Fibroblast of the conjunctiva (primary cell): Measurements from ENCODE around the gene USP19.
A peak's percentile ranks its signal among the peaks of the same experiment; 100 is the strongest.

ENCODE experiments used
- DNase-seq: peaks from one replicate; pipeline ENCODE4 v3.0.0-alpha.2; 2010; ENCODE audit warnings: low read depth

Gene USP19

DNA sequence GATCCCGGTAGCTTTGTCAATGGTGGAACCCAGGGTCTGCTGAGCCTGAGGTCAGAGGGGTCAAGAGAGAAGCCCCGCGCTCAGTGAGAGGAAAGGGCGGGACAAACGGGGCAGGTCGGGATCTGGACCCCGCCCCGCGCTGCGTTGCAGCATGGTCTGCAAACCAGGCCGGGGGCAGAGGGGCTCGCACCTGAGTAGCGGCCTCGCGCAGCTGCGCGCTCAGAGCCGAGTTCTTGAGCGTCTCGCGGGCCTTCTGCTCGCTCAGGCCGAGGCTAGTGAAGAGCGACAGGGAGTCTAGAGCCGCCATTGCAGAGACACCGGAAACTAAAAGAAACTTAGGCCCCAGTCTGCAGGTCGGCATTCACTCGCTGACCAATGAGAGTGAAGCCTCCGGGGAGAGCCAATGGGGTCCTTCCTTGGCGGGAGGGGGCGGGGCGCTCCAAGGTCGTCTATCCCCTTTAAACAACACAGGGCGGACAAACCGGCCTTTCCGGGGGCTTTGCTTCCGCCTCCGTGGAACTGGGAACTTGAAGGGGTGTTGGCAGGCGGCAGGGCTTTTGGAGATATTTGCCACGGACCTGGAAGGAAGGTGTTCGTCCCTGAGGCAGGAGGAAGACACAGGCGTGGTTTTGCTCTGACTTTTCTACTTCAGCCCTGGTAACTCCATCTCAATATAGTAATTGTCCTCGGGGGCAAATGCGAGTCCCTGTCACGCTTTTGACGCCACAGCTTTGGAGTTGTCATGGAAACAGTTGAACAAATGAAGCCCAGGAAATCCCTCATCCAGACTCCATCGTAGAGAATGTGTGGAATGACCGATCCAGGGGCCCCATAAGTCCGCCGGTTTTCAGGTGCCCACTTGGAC, 16.0 kb downstream of the USP19 start, which contains the start of gene QARS1:
QARS1 (minus strand) TSS at position 331 of the 865 bp plus-strand sequence; CDS start at position 307, 24 bp downstream.
- peak; percentile 83 for DNase-seq

DNA sequence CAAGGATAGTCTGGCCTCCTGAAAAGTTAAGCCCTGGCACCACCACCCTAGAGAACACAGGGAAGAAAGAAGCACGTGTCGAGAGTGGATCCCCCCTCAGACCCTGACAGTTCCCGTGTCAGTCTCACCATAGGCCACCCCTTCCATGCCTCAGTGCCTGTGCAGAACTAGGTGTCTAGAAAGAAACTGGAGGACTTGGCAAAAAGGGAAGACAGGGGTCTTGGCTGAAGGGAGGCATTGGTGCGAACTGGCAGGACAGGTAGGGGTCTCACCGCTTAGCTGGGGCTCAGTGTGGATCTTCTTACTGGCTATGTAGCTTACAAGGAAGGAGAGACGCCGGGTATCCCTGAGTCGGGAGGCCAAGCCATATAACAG, 16.6 kb downstream of the USP19 start:
- DNase-seq, result no peak

DNA sequence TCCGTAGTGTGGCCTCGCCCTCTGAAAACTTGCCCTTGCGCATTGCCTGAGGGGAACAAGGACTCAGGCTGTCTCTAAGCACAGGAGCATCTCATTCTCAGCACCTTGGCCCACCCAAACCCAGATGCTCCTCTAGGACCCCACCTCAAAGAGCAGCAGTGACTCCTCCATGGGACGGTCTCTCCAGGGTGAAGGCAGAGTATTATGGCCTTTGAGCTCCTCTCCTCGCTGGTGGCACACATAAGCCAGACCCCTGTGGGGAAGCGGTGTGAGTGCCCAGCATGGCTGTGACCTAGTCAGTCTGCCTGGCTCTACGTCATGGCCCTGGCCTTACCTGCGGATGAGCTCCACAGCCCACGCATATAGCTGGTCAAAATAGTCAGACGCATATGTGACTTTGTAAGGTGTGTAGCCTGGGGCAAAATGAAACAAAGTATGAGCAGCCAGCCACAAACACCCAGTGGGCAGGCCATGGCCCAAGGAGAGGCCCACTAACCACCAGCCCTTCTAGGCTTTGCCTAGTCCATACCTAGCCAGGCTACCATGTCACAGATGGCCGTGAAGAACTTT, 20.5 kb downstream of the USP19 start:
- no peak for DNase-seq

DNA sequence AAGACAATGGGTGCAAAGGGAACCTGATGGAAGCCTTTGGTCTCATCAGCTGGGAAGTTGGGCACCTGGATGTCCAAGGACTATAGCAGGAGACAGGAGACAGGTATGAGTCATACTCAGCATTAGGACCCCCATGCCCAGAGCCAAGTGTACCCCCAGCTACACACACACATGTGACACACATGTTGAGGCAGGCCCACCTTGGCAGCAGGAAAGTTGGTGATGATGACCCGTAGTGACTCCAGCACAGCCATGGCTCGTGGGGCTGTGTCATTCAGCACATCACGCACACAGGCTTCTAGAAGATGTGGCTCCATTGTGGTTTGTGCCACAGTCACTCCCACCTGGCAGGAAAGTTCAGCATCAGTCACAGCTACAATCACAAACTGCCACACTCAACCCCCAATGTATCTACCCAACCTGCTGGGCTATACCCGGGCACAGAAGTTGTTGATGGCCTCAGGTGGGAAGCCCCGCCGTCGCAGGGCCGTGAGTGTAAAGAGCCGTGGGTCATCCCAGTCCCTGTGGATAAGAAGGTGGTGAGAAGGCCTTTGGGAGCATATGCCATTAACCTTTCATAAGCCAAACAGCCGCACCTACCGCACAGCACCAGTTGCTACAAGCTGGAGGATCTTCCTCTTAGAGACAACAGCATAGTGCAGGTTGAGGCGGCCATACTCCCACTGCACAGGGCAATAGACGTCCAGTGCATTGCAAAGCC, 21.6 kb downstream of the USP19 start:
- DNase-seq, result no peak

DNA sequence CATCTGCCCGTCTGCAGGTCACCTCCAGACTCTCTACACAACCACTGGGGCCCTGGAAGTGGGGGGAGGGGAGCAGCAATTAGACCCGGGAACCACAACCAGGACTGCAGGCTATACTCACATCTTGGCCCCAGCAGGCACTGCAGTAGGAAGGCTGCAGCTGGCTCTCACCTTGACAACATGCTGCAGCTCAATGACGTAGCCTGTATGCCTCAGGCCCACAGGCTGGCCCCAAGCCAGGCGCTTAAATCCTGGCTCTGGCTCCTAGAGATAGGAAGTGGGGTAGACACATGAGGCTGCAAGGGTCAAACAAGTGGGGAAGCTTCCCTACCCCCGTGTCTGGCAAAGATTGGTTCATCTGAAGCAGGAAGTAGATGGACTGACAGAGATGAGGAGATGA, 22.2 kb downstream of the USP19 start:
- DNase-seq, result no peak

DNA sequence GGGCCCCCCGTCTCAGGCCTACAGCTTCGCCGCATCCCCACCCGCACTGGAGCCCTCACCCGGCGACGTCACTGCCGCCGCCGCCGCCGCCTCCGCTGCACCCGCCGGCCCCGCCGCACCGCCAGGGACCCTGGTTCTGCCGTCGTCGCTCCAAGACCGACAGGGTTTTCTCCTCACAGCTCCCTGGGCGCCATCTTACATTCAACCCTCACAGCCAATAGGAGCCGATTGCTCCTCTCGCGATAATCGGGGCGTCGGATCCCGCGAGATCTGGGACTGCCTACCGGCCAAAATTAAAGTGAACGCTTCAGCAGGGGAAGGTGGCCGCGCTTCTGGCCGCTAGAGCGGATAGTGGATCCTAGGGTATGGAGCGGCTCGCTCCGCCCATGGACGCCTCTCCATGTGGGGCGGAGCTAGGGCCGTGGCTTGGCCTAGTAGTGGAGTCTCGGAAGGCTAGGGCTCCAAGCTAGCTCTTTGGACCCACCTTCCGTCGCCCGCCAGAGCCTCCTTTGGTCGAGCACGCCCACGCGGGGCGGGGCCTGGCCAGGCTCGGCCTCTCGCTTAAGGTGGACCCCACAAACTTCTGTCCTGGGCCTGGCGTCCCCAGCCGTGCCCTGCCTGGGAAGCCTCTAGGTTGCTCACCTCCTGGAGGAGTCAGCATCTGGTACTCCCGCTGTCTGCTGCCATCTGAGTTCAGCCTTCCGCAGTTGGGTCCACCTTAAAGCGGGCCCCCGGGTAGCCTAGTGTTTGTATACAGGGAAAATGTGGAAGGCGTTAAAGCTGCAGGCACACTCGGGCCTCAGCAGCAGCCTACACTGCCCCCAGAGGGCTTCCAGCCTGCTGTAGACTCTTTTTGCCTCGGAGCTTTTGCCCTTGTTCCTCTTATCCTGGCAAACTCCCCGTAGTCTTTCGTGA, 26.5 kb downstream of the USP19 start, which contains the start of gene QRICH1:
QRICH1 (minus strand) TSS at position 219 of the 915 bp plus-strand sequence. CDS start 17,054 bp downstream, outside the sequence.
- peak; percentile 97 for DNase-seq

DNA sequence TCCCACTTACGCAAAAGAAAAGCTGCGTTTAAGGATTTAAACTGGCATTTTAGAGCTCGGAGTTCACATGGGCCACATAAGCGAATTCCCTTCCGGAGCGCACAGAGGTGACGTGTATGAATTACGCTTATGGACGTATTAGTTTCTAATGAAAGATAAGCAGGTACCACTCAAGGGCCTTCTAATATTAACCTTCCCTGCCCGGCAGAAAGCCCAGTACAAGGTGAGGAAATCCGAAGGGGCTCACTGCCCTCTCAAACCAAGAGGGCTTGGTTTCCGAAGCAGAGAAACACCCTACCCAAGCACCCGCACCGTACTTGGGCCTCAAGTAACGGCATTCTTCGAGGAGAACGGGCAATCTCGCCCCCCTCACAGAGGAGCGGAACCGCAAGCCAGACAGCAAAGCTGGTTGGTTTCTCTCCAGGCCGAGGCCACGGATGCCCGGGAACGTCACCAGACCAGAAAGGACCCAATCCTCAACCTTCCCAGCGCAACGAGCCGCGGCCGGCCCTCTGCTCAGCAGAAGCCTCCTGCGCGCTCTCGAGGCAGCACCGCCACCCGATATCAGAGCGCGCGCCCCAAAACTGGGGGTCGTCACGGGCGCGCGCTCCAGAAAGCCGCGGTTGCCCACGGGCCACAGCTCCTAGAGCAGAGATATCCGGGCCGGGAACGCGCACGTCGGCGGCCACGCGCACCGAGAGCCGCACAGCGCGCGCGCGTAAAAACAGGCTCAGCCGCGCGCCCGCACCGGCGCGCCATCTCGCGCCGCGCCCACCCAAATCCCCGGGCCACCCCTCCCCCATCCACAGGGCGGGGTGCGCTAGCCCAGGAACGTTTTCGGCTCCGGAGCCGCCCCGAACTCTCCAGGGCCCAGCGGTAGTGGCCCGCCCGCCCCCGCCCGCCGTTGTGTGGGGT, 27.4 kb downstream of the USP19 start:
- DNase-seq, result peak; percentile 55

DNA sequence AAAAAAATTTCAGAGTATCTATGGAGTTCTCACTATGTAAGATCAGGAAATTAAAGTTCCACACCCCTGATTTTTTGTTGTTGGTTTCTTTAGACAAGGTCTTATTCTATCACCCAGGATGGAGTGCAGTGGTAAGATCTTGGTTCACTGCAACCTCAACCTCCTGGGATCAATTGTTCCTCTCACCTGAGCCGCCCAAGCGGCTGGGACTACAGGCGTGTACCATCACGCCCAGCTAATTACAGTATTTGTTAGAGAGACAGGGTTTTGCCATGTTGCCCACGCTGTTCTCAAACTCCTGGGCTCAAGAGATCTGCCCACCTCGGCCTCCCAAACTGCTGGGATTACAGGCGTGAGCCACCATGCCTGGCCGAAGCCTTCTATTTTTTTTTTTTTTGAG, 39.2 kb downstream of the USP19 start:
- DNase-seq, result no peak

DNA sequence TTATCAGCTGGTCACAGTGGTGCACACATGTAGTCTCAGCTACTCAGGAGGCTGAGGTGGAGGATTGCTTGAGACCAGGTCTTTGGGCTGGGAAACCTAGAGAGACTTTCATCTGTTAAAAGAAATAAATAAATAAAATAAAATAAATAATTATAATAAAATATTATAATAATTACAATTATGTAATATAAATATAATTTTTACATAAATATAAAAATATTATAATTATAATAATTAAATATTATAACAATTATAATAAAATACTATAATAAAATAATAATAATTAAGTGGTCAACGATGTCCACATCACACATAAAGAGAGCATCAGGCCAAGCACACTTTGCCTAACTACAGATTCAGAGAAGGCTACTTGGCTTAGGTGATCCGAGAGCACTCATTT, 41.4 kb downstream of the USP19 start:
- DNase-seq, result no peak

DNA sequence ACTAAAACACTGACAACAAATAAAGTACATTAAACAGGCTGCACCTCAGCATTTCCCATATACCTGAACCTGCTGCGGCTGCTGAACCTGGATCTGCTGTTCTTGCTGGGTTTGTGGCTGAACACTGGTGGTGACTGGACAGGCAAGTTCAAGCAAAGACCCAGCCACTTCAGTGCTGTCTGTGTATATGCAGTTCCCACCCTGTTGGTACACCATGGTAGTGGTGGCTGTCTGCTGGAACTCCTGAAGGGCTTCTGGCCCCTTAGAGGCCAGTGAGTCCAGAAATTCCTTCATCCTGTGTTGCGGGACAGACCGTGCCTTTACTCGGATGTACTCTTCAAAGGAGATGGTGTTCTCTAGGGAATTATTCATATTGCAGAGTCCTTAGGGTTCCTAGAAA, 44.0 kb downstream of the USP19 start:
- DNase-seq, result no peak

DNA sequence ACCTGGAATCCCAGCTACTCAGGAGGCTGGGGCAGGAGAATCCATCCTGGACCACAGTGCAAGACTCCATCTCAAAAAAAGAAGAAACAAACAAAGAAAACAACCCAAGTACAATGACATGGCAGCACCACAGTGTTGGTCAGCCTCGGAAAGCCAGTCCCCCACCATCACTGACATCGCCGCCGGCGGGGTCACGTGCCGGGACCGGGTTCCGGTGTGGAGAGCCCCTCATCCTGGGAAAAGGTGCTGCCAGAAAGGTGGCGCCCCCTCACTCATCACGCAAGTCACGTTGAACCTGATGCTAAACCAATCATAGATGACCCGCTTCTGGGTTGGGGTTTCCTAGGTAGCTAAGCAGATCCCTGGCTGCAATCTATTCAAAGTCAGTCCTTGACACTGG, 44.5 kb downstream of the USP19 start:
- no peak for DNase-seq
